Activated CD4-positive, alpha-beta T cell treated with anti-CD3 and anti-CD28 coated beads for 4 hours (primary cell): ENCODE data around the gene CDH4.

Experiments used
- DNase-seq, 2 donors: peaks; one replicate each; pipeline ENCODE4 v3.0.0-alpha.2; 2020

The CDH4 gene

DNA sequence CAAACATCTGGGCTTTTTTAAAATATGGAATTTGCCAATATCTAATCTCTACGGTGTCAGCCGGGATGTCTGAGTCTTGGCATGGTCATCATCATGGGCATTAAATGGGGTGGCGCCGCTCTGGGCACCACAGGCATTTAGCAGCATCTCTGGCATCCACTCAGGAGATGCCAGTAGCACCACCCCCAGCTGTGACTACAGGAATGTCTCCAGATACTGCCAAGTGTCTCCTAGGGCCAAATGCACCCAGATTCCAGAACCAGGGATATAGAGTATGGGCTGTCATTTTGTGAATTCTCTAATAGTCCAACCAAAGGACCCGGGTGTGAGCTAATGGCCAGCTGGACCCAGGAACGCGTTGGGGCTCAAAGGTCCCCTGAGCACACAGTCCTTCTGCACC, 452.6 kb downstream of the CDH4 start:
- no peak for DNase-seq

DNA sequence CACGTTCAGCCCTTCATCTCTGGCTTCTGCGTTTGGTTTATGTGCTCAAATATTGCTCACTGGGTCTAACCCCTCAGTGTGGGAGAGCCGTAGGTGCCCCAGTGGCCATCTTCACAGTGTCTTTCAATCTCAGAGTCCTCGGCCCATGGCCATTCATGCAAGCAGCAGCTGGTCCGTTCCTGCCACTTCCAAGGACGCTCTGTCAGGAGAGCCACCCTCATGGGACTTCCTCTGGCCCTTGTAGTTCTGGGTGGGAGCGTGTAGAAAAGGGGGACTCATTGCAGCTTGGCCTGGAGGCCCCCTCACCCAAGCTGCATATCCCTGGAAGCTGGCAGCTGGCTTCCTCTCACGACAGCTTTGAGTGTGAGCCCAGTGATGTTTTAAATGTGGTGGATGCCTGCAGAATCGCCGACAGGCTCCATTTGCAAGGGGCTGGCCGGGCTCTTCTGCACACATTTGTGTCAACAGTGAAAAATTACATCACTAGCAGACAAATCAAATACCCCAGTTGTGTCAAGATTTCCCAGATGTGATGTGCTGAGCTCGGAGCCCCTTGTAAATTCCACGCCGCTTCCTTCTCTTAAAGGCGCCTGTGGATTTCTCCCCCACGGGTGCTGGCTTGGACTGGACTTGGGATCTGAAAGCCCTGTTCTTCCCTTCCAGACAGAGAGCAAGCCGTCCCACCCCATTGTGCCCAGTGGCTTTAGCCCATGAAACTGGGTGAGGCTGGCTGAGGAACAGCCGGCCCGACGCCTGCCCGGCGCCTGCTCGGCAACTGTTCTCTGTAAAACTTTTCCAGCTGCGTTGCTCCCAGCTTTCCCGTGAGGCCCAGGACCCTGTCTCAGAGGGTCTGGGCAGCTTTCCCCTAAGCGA, 453.6 kb downstream of the CDH4 start:
- DNase-seq, result no peak

DNA sequence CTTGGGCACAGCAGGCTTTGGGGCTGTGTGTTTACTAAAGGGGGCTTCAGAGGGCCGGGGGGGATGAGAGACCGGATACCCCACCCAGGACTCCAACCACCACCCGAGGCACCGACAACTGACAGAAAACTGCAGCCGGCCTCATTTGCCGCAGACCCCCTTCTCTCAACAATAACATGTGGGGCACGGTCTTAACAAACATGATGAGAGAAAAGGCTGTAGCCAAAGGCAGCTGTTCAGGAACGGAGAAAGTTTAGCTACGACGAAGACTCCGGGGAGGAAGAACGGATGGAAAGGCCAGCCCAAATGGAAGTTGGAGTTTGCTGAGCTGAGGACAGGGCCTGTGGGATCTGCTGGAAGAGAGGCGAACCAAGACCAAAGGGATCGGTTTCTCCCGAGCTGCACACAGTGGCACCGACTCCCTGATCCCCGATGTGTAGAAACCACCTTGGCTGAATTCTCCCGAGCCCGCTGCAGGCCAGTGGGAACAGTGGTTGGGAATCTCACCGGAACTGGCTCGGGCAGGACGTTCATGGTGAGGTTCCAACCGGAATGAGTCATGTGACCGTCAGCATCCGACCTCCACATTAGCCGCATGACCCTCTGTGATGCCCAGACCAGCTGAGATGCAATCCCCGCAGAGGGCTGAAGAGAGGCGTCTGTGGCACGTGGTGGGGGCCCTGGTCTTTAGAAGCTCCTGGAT, 454.3 kb downstream of the CDH4 start:
- no peak for DNase-seq

DNA sequence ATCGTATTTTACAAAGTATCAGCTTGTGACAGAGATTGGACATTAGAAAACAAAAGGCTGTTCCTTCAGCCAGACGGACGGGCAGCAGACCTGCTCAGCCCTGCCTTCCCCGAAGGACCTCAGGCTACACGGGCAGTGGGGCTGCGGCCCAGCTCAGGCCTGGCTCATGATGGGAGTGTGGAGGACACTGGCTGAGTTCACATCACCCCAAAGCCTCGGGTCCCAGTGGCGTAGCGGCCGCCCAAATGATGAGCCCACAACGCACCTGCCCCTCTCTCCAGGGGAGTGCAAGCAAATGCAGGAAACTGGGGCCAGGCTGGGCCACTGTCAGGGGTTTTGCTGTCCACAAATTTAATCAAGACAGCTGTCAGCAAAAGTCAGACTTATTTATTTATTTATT, 456.8 kb downstream of the CDH4 start:
- no peak for DNase-seq

DNA sequence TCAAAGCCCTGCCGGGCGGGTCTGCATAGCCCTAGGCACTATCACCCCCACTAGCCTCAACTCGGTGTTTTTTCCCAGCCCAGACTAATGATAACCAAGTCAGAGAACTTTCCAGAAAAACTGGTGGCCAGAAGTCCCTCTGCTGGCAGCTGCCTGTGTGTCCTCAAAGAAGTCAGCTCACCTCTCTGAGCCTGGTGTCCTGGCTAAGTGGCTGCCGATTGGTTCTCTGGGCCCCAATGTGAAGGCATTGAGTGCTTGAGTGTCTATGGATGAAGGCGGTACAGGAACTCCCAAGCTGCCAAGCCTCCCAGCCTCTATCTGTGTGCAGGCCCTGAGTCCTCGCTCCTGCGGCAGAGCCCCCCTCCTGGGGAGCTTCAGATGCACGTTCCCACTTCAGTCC, 458.0 kb downstream of the CDH4 start:
- DNase-seq, result no peak

DNA sequence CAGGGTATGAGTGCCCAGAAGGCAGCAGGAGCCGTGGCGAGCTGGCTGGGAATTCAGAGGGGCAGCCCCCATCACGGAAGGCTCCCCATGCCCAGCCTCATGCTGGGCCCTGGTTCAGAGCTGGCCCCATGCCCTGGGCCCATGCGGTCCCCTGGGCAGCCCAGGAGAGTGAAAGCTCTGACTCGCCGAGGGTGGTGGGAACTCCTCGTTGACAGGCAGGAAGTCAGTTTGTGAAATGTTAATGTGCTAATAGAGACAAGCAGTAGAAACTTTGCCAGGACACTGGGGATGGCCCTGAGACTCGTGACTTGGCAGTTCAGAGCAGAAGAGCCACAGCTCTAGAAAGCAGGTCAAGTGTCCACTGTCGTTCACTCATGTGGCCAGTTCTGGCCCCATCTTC, 460.6 kb downstream of the CDH4 start:
- DNase-seq, result no peak

DNA sequence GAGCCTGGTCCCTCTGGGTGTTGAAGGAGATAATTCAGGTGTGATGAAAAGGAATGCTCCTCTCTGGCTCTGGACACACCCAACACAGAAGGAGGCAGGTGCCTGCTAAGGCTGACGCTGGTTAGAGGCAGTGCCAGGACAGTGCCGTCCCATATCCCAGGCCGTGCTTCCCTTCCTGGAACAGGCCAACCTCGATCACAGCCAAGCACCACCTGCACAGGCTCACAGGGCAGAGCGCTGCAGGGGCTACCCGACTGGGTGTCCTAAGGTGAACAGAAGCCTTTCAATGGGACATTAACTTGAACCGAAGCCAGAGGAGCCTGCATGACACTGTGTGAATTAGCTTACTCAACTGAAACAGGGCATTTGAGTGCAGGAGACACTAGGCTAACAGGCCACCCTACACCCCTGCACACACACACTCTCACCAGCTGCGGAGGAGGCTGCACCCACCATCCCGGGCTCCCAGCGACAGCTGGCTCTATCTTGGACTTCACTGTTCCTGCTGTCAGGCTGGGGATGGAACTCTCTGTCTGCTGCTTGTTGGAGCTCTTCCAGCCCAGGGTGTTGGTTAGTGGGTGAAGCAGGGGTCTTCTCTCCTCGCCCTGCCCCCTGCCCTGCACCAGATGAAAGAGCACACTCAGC, 466.4 kb downstream of the CDH4 start:
- DNase-seq, result no peak

DNA sequence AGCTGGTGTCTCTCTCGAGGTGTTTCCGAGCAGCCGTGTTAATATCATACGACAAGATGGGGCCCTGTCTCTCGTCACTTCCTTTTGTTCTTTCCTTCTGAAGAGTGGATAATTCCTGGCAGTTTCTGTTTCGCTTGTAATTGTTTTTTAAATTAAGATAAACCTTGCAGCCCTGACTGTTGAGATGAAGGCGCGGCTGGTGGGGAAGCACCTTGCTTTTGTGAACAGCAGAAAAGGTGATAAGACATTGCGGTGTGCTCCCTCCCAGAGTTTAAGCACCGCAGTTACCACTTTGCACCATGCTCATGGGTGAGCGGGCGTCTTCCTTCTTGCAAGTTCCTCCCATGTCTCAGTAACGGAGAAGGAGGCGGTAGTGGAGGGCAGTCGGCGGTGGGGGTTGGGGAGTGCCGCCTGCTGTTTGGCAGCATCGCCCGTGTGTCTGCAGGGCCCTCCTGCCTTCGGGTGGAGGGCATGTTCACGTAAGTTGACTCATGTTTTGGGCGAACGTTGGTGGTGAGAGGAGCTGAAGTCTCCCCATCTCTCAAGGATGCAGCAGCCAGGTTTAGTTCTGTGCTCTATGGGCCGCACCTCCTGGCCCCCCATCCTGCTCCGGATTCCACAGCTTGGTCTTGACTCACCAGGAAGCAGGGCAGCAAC, 467.8 kb downstream of the CDH4 start:
- DNase-seq, result peak; percentile 8 to 13

DNA sequence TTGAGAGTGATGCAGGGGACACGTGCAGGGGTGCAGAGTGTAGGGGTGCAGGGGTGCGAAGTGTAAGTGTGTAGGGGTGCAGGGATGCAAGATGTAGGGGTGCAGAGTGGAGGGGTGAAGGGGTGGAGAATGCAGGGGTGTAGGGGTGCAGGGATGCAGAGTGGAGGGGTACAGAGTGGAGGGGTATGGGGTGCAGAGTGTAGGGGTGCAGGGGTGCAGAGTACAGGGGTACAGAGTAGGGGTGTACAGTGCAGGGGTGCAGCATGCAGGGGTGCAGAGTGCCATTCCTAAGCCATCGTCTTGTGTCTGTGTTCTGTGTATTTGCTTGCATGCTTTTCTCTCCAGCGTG, 468.3 kb downstream of the CDH4 start:
- DNase-seq, result no peak

DNA sequence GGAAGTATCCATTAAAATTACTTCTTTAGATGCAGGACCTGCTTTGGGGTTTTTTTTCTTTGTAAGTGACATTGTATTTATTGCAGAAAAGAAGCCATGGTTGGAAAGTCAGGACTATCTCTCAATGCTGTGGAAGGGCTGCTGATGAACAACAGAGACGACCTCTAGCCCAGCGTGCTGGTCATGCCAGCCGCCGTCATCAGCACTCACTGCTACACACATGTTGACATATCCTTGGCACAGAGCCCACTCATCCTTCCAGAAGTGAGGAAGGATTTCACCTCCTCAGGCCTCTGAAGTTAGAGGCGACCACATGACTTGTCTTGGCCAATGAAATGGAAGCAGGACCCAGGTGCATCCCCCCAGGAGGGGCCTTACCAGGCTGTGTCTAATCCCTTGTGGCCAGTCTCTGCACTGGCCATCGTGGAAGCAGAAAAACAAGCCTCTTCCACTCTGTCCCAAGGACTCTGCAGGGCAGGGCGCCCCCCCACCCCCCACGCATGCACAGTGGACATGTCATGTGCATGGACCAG, 470.2 kb downstream of the CDH4 start:
- no peak for DNase-seq

DNA sequence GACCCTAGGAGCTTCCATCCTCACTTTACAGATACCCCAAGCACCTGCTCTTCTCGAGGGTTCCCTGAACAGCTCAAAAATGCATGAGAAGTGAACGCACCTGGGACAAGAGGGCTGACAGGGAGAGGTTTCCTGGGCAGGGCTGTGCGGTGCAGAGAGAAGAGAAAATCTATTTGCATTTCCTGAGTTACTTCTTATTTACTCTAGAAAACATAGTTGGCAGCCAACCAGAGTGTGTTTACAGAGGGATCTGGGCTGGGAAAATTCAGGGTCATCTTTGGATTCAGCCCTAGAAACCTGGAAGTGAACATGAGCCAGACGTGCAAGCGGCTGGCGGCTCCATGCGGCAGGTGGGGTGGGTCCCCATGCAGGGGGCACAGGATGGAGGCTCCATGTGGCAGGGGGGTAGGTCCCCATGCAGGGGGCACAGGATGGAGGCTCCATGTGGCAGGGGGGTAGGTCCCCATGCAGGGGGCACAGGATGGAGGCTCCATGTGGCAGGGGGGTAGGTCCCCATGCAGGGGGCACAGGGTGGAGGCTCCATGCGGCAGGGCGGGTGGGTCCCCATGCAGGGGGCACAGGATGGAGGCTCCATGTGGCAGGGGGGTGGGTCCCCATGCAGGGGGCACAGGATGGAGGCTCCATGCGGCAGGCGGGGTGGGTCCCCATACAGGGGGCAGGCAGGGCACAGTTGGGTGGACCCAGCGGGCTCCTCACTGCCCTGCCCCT, 471.6 kb downstream of the CDH4 start:
- DNase-seq, result no peak

DNA sequence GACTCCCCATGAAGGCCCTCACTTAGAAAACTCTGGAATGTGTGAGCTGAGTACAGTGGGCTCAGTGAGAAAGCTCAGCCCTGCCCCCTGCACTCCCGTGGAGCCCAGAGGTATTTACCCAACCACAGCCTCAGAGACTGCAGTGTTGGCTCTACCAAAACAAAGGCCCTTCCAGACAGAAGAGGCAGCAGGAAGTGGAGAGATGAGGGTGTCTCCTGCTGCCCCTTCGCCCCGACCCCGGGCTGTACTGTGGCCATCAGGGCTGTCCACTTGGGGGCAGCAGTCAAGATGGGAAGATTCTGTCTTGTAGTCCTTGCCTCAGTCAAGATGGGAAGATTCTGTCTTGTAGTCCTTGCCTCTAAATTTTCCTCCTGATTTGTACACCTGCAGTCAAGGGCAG, 472.3 kb downstream of the CDH4 start:
- DNase-seq, result no peak

DNA sequence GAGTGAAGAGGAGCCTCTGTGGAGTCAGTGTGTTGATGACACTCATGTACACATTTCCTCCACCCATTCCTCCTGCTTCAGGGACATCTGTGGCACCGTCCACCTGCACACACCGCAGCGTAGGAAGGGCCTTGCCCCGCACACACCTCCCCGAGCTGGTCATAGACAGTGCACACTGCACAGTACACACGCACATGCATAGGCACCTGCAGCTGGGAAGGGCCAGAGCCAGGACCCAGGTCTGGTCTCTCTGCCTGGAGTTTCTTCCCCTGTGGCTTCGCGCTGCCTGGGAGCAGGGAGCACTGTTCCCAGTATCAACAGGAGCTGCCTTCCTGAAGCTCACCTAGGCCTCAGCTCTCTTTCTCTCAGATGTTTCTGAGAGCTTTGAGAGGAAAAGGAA, 473.1 kb downstream of the CDH4 start:
- no peak for DNase-seq

DNA sequence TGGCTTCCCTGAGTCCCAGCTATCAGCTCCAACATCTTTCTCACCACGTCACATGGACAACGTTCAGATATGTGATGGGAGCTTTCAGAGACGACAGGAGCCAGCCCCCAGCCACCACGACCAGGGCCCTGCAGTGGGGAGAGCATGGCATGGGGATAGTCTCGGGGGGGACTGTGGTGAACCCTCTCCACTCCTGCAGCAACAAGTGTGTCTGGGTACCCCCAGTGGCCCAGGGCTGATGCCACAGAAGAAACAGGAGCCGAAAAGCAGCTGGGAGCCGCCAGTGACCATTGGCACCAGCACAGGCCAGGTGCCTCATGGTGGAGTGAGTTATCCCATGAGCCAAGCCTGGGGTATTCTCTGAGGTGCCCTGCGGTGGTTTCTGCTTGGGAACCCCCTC, 473.9 kb downstream of the CDH4 start:
- no peak for DNase-seq

DNA sequence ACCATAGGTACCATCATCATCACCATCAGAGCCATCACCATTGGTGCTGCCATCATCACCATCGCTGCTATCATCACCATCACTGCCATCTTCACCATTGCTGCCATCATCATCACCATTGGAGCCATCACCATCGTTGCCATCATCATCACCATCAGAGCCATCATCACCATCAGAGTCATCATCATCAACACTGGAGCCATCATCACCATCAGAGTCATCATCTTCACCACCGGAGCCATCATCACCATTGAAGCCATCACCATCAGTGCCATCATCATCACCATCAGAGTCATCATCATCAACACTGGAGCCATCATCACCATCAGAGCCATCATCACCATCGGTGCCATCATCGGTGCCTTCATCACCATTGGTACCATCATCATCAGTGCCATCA, 474.9 kb downstream of the CDH4 start:
- DNase-seq, result no peak

DNA sequence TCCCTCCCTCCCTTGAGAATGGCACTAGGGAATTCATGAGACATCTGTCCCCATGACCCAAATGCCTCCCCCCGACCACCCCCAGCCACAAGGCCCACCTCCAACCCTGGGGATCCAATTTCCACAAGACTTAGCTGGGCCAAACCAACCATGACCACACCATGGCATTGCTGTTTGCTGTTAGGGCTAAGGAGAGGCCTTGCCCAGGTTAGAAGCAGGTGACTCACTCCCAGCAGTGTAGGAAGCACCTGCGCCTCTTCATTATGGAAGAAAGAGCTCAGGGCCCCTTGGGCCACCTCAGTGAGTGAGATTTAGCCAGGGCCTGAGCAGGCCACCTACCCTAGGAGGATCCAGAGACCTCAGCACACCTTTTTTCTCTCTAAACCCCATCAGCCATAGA, 475.7 kb downstream of the CDH4 start:
- no peak for DNase-seq

DNA sequence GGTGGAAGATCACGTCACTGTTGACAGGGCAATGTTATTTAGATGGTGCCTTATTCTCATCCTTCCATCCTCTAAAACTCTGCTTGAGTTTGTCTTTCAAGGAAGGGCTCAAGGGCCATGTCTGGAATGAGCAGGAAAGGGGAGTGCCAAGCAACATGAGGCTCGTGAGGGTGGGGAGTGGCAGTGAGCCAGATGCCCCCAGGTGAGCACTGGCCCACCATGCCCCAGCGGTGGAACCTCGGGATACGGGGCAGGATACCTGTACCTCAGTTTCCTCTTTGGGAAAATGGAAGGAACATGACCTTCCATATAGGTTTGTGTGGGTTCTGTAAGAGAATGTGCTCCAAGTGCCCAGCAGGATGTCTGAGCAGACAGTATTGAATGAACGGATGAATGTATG, 476.3 kb downstream of the CDH4 start:
- no peak for DNase-seq

DNA sequence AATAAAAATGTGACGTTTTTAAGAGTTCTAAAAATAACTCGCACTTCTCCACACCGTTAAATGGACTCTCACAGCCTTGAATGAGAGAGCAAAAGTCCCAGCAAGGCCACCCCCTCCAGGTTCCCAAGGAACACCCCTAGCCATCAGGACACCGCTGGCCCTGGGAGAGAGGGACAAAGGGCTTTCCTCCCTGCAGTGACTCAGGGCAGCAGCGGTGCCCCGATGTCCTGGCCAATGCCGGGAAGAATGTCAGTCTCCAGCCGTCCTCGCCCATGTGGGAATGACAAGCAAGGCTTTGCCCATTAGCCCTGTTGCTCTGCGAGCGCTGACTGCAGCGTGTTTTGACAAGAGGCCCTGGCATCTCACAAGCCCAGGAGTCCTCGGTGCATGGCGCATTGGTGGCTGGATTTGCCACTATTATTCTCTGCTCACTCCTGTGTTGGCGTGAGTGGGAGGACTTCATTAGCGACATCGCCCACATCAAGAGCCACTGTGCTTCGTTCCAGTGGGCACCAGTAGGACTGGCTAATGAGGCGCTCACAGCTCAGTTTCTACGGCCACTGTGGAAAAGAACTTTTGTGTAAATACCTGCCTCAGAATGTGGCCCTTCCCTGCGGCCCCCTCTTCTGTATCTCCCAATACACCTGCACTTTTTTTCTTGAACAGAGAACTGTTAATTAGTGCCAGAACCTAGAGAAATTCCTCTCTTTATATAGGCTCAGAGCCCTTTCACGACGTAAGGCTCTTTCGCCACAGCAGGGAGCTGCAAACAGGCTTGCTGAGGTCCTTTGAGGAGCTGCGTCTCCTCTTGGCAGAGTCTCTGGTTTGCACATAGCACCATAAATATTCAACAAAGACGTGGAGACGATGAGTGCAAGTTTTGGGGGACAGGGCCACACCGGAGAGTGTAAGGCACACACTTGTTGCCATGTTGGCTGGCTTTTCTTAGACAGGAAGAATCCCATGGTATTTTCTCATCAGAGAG, 477.0 kb downstream of the CDH4 start:
- DNase-seq, result no peak

DNA sequence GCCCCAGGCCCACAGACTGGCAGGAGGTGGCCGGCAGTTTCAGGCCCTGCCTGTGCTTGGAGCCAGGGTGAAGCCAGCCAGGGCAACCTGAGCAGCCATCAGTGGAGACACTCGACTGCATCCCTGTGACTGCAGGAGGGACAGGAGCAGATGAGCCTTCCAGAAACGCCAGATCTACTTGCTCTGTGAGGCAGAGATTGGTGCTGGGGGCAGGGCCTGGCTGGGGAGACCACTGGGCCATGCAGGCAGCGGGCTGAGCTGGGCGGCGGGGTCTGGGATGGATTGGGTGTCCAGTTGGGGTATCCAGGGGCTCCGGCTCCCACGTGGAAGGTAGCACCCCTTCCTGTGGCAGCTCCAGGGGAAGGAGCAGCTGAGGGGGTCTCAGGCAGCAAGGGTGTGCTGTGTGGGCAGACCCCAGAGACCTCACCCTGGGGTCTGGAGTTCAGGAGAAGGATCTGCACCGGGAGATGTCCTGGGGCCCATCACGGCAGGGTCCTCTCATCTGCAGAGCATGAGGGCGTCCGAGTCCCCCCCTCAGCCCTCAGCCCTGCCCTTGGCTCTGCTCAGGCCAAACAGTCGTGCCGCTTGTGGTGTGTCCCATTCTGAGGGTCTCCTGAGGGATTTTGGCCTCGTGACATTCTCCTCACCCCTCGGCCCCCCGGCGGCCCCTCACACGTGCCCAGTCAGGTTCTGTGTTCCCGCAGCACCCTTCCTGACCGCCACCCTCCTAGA, 478.7 kb downstream of the CDH4 start:
- DNase-seq, result no peak

DNA sequence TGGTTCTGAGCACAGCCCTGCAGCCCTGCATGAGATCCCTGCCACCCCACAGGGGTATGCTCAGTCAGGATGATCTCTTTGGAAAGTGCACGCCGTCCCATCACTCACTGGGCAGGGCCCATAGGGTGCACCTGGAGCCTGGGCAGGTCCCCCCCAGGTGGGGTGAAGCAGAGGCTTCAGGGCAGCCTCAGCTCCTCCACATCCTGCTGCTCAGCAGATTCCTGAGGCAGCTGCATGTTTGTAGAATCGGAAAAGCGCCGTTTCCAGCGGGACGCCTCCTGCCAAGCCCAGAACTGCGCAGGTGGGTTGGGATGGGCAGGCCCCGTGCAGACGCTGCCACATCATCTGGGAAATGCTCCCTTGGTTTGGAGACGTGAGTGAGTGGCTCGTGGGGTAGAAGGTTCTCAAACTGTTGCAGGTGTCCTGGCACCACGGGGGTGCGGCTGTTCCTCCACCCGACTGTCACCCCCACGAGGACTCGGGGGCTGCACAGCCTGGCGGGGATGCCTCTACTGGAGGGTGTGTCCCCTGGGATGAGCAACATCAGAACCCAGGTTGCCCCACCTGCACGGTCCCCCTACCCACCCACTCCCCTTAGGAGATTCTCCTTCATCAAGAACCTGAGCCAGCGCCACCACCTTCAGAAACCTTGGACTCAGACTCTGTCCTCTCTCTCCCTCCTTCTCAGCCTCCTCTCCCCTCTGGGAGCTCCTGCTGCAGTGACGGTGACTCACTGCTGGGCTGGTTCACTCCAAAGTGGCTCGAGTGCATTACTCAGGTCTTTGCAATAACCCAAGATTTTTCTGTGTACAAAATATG, 479.5 kb downstream of the CDH4 start:
- no peak for DNase-seq
